GM21717 (cell line): Measurements from ENCODE around the gene EPHA3.
"Not testable (repeated sequence)": the region's sequence is repeated elsewhere in the genome, so short reads cannot be mapped to it uniquely, and the experiment has no call there.

Experiments used
- ATAC-seq: cut with Tn5 transposase; IDR thresholded peaks from one replicate; pipeline ENCODE4 v1.9.1; 2021; ENCODE audit warnings: mild to moderate bottlenecking, moderate library complexity; ENCODE audit not compliant: unreplicated experiment

The EPHA3 gene

GRCh38 chr3:89350935-89351334 lies 243.5 kb downstream of the EPHA3 start:
- ATAC-seq, result not testable (repeated sequence)

- ATAC-seq, result no peak
Observed at GRCh38 chr3:89353465-89353864, 246.0 kb downstream of the EPHA3 start.

- ATAC-seq, result no peak
Observed at GRCh38 chr3:89358281-89358680, 250.9 kb downstream of the EPHA3 start.

- ATAC-seq, result no peak
Observed at GRCh38 chr3:89360156-89360555, 252.7 kb downstream of the EPHA3 start.

- no peak for ATAC-seq
Observed at GRCh38 chr3:89362496-89362895, 255.1 kb downstream of the EPHA3 start.

GRCh38 chr3:89363171-89363570 lies 255.8 kb downstream of the EPHA3 start:
- ATAC-seq, result no peak

GRCh38 chr3:89364314-89364713 lies 256.9 kb downstream of the EPHA3 start:
- ATAC-seq, result no peak

- no peak for ATAC-seq
Observed at GRCh38 chr3:89367166-89367565, 259.7 kb downstream of the EPHA3 start.

GRCh38 chr3:89368846-89369245 lies 261.4 kb downstream of the EPHA3 start:
- no peak for ATAC-seq

- ATAC-seq, result no peak
Observed at GRCh38 chr3:89372456-89372855, 265.0 kb downstream of the EPHA3 start.

GRCh38 chr3:89373434-89373833 lies 266.0 kb downstream of the EPHA3 start:
- ATAC-seq, result no peak

GRCh38 chr3:89375451-89375850 lies 268.0 kb downstream of the EPHA3 start:
- no peak for ATAC-seq

- no peak for ATAC-seq
Observed at GRCh38 chr3:89380016-89380415, 272.6 kb downstream of the EPHA3 start.

- ATAC-seq, result no peak
Observed at GRCh38 chr3:89392991-89393390, 285.6 kb downstream of the EPHA3 start.

- ATAC-seq, result no peak
Observed at GRCh38 chr3:89395456-89395855, 288.0 kb downstream of the EPHA3 start.

- no peak for ATAC-seq
Observed at GRCh38 chr3:89395996-89396395, 288.6 kb downstream of the EPHA3 start.

GRCh38 chr3:89402051-89402450 lies 294.6 kb downstream of the EPHA3 start:
- no peak for ATAC-seq

- no peak for ATAC-seq
Observed at GRCh38 chr3:89405176-89405575, 297.8 kb downstream of the EPHA3 start.

GRCh38 chr3:89405593-89405992 lies 298.2 kb downstream of the EPHA3 start:
- no peak for ATAC-seq

- ATAC-seq, result no peak
Observed at GRCh38 chr3:89411201-89411600, 303.8 kb downstream of the EPHA3 start.

- no peak for ATAC-seq
Observed at GRCh38 chr3:89414270-89414669, 306.8 kb downstream of the EPHA3 start.

GRCh38 chr3:89419647-89420241 lies 312.3 kb downstream of the EPHA3 start:
- ATAC-seq, result no peak

GRCh38 chr3:89426060-89426459 lies 318.6 kb downstream of the EPHA3 start:
- ATAC-seq, result no peak
